ENCODE results near the gene DGKB.

DGKB gene

DNA sequence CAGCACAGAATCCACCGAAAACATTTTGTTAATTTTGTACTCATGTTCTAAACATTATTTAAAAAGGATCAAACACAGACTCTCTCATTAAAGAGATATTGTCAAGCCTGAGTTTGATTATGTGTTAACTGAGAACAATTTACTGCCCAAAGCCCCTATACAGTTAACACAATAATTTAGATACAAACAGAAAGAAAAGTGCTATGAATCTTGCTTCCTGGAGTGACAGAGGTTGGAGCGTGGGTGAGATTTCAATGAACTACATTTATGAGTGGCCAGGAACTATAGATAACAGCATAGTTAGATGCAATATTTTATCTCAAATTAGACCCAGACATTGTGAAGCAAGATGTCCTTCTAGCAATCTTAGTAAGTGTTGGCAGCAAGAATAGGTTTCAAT, 464.2 kb downstream of the DGKB start:
- Mint-ChIP-seq H3K27me3 (ENCODE audit: low read depth) (no peaks in the 10 kb centered on the region), H3K4me3 (no peak overlapping the region), H3K9me3 (no peaks in the 10 kb centered on the region), H3K4me1 (peaks cover 22% of the 10 kb centered on the region), H3K36me3 (ENCODE audit: low read depth) (no peaks in the 10 kb centered on the region), H3K27ac (peak overlapping the region in 2 of 3 experiments; percentile 0 to 43)
- TF ChIP-seq, protein P1, sequence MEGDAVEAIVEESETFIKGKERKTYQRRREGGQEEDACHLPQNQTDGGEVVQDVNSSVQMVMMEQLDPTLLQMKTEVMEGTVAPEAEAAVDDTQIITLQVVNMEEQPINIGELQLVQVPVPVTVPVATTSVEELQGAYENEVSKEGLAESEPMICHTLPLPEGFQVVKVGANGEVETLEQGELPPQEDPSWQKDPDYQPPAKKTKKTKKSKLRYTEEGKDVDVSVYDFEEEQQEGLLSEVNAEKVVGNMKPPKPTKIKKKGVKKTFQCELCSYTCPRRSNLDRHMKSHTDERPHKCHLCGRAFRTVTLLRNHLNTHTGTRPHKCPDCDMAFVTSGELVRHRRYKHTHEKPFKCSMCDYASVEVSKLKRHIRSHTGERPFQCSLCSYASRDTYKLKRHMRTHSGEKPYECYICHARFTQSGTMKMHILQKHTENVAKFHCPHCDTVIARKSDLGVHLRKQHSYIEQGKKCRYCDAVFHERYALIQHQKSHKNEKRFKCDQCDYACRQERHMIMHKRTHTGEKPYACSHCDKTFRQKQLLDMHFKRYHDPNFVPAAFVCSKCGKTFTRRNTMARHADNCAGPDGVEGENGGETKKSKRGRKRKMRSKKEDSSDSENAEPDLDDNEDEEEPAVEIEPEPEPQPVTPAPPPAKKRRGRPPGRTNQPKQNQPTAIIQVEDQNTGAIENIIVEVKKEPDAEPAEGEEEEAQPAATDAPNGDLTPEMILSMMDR (IDR thresholded peaks at IDR 0.05; ENCODE audit: unreplicated experiment in 3 of 3) = no peak

DNA sequence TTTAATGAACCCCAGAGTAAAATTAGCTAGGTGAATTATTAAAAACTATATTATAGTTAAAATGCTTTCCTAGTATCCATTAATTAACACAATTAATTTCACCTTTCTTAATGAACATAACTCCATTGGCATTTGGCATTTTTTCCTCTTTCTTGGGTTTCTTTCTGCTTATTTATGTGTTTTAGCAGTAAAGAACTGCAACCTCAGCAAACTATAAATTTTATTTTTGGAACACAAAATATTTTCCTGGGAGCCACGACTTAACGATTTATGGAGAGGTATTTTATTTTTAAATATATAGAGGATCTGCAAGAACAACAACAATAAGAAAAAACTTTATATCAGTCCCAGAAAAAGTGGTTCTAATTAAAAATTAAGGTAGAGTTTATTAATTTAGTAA, 465.7 kb downstream of the DGKB start:
- Mint-ChIP-seq H3K9me3 (peaks cover 2% of the 10 kb centered on the region), H3K27me3 (ENCODE audit: low read depth) (no peaks in the 10 kb centered on the region), H3K4me3 (no peak overlapping the region), H3K4me1 (peaks cover 37% of the 10 kb centered on the region), H3K27ac (no peak overlapping the region), H3K36me3 (ENCODE audit: low read depth) (no peaks in the 10 kb centered on the region)
- TF ChIP-seq, protein P1 (IDR thresholded peaks at IDR 0.05; ENCODE audit: unreplicated experiment in 3 of 3) = no peak

DNA sequence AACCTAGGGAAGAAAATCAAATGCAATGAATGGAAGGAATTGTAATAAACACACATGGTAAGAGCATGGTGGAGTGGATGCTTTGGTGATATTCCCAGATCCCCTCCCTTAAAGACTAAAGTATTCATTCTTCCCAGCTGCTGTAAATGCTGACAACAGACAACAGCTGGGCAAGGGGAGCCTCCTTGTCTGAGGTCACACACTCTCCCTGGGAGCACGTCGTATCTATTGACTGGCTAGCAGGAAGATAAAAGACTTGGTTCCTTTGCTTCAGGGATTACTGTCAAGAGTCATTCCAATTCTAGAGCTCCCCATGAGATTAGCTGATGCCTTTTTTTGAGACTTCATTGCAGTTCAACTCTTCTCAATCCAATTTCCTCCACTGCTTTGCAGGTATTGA, 469.6 kb downstream of the DGKB start:
- TF ChIP-seq, protein P1 (IDR thresholded peaks at IDR 0.05; ENCODE audit: unreplicated experiment in 3 of 3) = no peak
- Mint-ChIP-seq H3K27me3 (ENCODE audit: low read depth) (no peaks in the 10 kb centered on the region), H3K36me3 (ENCODE audit: low read depth) (no peaks in the 10 kb centered on the region), H3K4me1 (peaks cover 24% of the 10 kb centered on the region), H3K4me3 (no peak overlapping the region), H3K27ac (peak overlapping the region; percentile 18 to 86 (median 67)), H3K9me3 (peaks cover 7% of the 10 kb centered on the region)

DNA sequence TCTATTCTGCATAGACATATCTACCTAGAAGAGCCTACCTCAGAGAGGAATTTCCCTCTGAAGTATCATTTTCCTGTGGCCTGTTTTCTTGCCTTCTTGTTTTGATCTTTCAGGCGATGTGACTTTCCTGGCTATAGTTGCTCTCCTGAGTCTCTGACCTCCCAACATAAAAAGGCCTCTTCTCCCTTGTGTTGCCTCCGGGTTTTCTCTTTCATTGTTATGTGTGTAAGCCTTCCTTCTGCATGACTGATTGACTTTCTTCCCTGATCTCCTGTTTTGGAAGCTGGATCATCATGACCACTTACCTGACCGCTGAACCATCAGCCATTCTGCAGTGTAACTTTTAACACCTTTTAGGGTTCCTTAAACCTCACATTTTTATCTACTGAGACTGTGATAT, 471.6 kb downstream of the DGKB start:
- peaks cover 17% of the 10 kb centered on the region for H3K4me1 Mint-ChIP-seq
- no peak overlapping the region for H3K4me3 Mint-ChIP-seq
- TF ChIP-seq, protein P1 (IDR thresholded peaks at IDR 0.05; ENCODE audit: unreplicated experiment in 3 of 3) = no peak
- H3K36me3 Mint-ChIP-seq (ENCODE audit: low read depth) = no peaks in the 10 kb centered on the region
- H3K9me3 Mint-ChIP-seq = peaks cover 12% of the 10 kb centered on the region
- H3K27ac Mint-ChIP-seq = no peak overlapping the region
- no peaks in the 10 kb centered on the region for H3K27me3 Mint-ChIP-seq (ENCODE audit: low read depth)

DNA sequence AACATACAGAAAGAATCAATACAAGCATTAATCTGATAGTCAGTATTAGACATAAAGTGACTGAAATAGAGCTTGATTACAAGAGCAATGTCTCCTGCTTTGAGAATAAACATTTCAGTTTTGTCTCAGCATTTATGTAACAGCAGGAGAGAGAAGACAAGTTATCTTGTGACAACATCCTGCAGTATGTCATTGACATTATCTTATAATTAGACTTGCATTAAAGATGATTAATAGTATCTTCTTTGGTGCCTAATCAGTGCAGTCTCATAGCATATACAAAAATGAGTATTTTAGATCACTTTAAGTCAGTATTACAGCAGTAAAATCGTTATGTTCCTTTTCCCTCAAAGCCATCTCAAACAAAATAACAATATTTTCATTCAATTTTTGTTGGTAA, 477.0 kb downstream of the DGKB start:
- H3K27ac Mint-ChIP-seq = no peak overlapping the region
- TF ChIP-seq, protein P1 (IDR thresholded peaks at IDR 0.05; ENCODE audit: unreplicated experiment in 3 of 3) = no peak
- no peaks in the 10 kb centered on the region for H3K36me3 Mint-ChIP-seq (ENCODE audit: low read depth)
- H3K4me3 Mint-ChIP-seq = no peak overlapping the region
- H3K9me3 Mint-ChIP-seq = peaks cover 10% of the 10 kb centered on the region
- no peaks in the 10 kb centered on the region for H3K4me1 Mint-ChIP-seq
- H3K27me3 Mint-ChIP-seq (ENCODE audit: low read depth) = no peaks in the 10 kb centered on the region

DNA sequence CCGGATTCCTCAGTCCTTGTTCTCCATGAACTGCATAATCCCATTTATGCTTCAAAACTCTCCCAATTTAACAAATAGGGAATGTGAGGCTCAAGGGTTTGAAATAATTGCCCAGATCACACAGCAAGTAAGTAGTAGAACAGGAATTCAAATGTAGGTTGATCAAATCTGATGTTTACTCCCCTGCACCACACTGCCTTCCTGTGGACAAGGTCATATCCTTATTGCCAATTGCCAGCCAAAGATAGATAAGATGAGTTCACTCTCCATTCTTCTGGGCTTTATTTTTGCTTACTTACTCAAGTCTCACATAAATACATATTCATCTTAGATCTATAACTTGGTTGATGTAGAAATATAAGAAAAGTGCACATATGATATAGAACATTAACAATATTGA, 477.9 kb downstream of the DGKB start:
- H3K27ac Mint-ChIP-seq = no peak overlapping the region
- no peak overlapping the region for H3K4me3 Mint-ChIP-seq
- no peaks in the 10 kb centered on the region for H3K27me3 Mint-ChIP-seq (ENCODE audit: low read depth)
- peaks cover 2% of the 10 kb centered on the region for H3K4me1 Mint-ChIP-seq
- H3K9me3 Mint-ChIP-seq = peaks cover 10% of the 10 kb centered on the region
- H3K36me3 Mint-ChIP-seq (ENCODE audit: low read depth) = no peaks in the 10 kb centered on the region
- TF ChIP-seq, protein P1 (IDR thresholded peaks at IDR 0.05; ENCODE audit: unreplicated experiment in 3 of 3) = no peak

Data from nephron (organoid).